Tibial nerve (tissue), 4 donors: Measurements from ENCODE around the gene AP1G1. TPM values are rescaled to one million over a fixed set of nuclear protein-coding genes. Genes with fewer than 3 reads are reported as not detected.

Source experiments
- DNase-seq, 2 donors: peaks; one replicate each; pipeline ENCODE4 v3.0.0-alpha.2; 2019; ENCODE audit warnings: low spot score in 2 of 2
- H3K27ac ChIP-seq, 4 donors: fragments of 200-600 bp; sonication (generic) in 3 of 4; one replicate each; pipeline ENCODE4 v1.5.1; 2017 to 2019; ENCODE audit warnings: mild to moderate bottlenecking in 1 of 4
- H3K27me3 ChIP-seq, 2 donors: fragments of 200-600 bp; sonication (generic) in 1 of 2; one replicate each; pipeline versions ENCODE4 v1.5.1 to v1.6.0; 2017 to 2019
- H3K36me3 ChIP-seq, 3 donors: fragments of 200-600 bp; sonication (generic); one replicate each; pipeline ENCODE4 v1.5.1; 2018 to 2019
- H3K4me1 ChIP-seq, 4 donors: fragments of 200-600 bp; sonication (generic) in 3 of 4; one replicate each; pipeline ENCODE4 v1.5.1; 2017 to 2019
- H3K4me3 ChIP-seq, 4 donors: fragments of 200-600 bp; sonication (generic) in 3 of 4; one replicate each; pipeline ENCODE4 v1.5.1; 2017 to 2019; ENCODE audit warnings: mild to moderate bottlenecking in 1 of 4, moderate library complexity in 1 of 4
- H3K9me3 ChIP-seq, 4 donors: fragments of 200-600 bp; sonication (generic) in 3 of 4; one replicate each; pipeline ENCODE4 v1.5.1; 2017 to 2019
- CTCF ChIP-seq, 5 experiments: fragments of 200-600 bp in 3 of 5; fragments of 450-650 bp in 2 of 5; sonication (generic) in 3 of 5; IDR thresholded peaks; one replicate each; pipeline ENCODE4 v1.5.1; 2016 to 2019; ENCODE audit warnings: antibody characterized with exemption in 5 of 5, mild to moderate bottlenecking in 3 of 5, moderate library complexity in 2 of 5
- EP300 ChIP-seq, 2 donors: sonication (generic); formaldehyde crosslinking; IDR thresholded peaks; one replicate each; pipeline ENCODE4 v1.6.1; 2017; ENCODE audit warnings: antibody characterized with exemption in 2 of 2, mild to moderate bottlenecking in 1 of 2
- POLR2A ChIP-seq, 2 donors: fragments of 450-650 bp; IDR thresholded peaks; one replicate each; pipeline ENCODE4 v1.6.1; 2017; ENCODE audit warnings: antibody characterized with exemption in 2 of 2, mild to moderate bottlenecking in 2 of 2, moderate library complexity in 2 of 2
- WGBS, 2 donors: methylation state at CpG; one replicate each; pipeline ENCODE4 v1.1.5; 2018; 5-methylcytosine and 5-hydroxymethylcytosine counted together
- total RNA-seq, 4 donors: library from RNA; depleted of rRNA; stranded (reverse); fragments of >200 nt; gene quantifications; one replicate each; pipeline ENCODE4 v1.1.0, GENCODE V29; 2016

Gene AP1G1
- total RNA-seq, 4 donors from 2014 or later, result 68.4 to 100 (median 95.6) TPM

DNA sequence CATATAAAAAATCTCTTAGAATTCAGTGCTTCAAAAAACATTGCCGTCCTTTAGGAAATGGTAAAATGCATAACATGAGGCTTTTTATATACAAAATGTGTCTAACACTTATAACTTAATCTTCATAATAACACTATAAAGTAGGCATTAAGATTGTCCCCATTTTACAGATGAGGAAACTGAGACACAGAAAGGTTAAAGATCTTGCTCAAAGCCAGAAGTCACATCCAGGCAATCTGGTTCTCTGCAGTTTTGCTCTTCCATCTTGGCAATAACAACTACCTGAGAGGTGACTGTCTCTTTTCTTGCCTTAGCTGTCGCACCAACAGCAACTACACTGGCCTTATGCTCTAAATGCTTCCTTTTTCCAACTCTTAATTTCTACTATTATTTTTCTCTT, 24.5 kb downstream of the AP1G1 start:
- Histone ChIP-seq H3K4me3 (no peak overlapping the region), H3K36me3 (peaks cover 0 to 48% (median 0%) of the 10 kb centered on the region in 3 donors), H3K27me3 (no peaks in the 10 kb centered on the region), H3K4me1 (peaks cover 0 to 34% (median 0%) of the 10 kb centered on the region in 4 donors), H3K9me3 (no peaks in the 10 kb centered on the region), H3K27ac (no peak overlapping the region)
- 83 to 91% methylated on average over 2 of the region's 2 CpGs for WGBS, 2 donors
- TF ChIP-seq POLR2A (IDR thresholded peaks at IDR 0.05) (no peak), EP300 (IDR thresholded peaks at IDR 0.05) (no peak), CTCF (IDR thresholded peaks at IDR 0.05) (no peak)
- no peak for DNase-seq

- Histone ChIP-seq H3K4me3 (no peak overlapping the region), H3K4me1 (peaks cover 0 to 39% (median 0%) of the 10 kb centered on the region in 4 donors), H3K27ac (no peak overlapping the region), H3K36me3 (peaks cover 0 to 38% (median 0%) of the 10 kb centered on the region in 3 donors), H3K9me3 (no peaks in the 10 kb centered on the region), H3K27me3 (no peaks in the 10 kb centered on the region)
- TF ChIP-seq POLR2A (IDR thresholded peaks at IDR 0.05) (no peak), EP300 (IDR thresholded peaks at IDR 0.05) (no peak), CTCF (IDR thresholded peaks at IDR 0.05) (no peak)
- WGBS, 2 donors, result 26 to 33% methylated on average over 3 of the region's 3 CpGs
- no peak for DNase-seq
Observed at GRCh38 chr16:71781741-71782140, 26.9 kb downstream of the AP1G1 start.

DNA sequence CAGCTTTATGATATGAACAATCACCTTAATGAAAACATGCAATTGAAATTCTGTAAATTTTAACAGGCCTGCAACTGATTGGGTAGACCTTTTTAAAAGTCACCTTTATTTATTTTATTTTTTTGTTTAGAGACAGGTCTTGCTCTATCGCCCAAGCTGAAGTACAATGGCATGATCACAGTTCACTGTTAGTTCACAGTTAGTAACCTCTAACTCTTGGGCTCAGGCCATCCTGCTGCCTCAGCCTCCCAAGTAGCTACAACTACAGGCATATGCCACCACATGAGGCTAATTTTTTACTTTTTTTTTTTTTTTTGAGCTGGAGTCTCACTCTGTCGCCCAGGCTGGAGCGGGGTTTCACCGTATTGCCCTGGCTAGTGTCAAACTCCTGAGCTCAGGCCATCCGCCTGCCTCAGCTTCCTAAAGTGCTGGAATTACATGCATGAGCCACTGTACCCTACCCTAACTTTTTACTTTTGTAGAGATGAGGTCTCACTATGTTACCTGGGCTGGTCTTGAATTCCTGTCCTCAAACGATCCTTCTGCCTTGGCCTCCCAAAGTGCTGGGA, 28.0 kb downstream of the AP1G1 start:
- no peak overlapping the region for H3K27ac ChIP-seq
- no peaks in the 10 kb centered on the region for H3K9me3 ChIP-seq
- peaks cover 0 to 28% (median 0%) of the 10 kb centered on the region in 3 donors for H3K36me3 ChIP-seq
- 97 to 99% methylated on average over 6 of the region's 6 CpGs for WGBS, 2 donors
- no peaks in the 10 kb centered on the region for H3K27me3 ChIP-seq
- TF ChIP-seq EP300 (IDR thresholded peaks at IDR 0.05) (no peak), POLR2A (IDR thresholded peaks at IDR 0.05) (no peak), CTCF (IDR thresholded peaks at IDR 0.05) (no peak)
- H3K4me3 ChIP-seq, result no peak overlapping the region
- peaks cover 0 to 43% (median 0%) of the 10 kb centered on the region in 4 donors for H3K4me1 ChIP-seq
- DNase-seq, result no peak

DNA sequence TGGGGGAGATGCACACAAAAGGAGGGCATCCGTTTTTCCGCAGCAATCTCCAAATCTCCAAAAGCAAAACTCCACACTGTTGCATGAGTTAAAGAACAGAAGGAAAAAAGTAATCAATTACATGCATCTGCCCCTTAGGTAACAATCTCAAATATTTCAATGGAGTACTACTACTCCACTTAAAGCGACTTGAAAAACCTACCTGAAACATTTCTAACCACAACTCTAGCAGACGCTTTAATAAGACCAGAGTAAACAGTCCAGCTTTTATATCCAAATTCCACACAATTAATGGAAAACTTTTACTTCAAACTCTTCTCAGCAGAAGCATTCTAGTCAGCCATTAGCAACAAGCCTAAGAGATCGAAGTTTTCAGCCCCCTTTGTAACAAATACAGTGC, 29.9 kb downstream of the AP1G1 start:
- H3K9me3 ChIP-seq, result no peaks in the 10 kb centered on the region
- H3K27ac ChIP-seq, result no peak overlapping the region
- peaks cover 0 to 40% (median 0%) of the 10 kb centered on the region in 4 donors for H3K4me1 ChIP-seq
- no peak for DNase-seq
- H3K4me3 ChIP-seq, result no peak overlapping the region
- H3K36me3 ChIP-seq, result peaks cover 0 to 25% (median 4%) of the 10 kb centered on the region in 3 donors
- no peaks in the 10 kb centered on the region for H3K27me3 ChIP-seq
- TF ChIP-seq CTCF (IDR thresholded peaks at IDR 0.05), result no peak
- no peak for TF ChIP-seq EP300 (IDR thresholded peaks at IDR 0.05)
- no peak for TF ChIP-seq POLR2A (IDR thresholded peaks at IDR 0.05)
- WGBS, 2 donors, result 79 to 82% methylated on average over 5 of the region's 5 CpGs

DNA sequence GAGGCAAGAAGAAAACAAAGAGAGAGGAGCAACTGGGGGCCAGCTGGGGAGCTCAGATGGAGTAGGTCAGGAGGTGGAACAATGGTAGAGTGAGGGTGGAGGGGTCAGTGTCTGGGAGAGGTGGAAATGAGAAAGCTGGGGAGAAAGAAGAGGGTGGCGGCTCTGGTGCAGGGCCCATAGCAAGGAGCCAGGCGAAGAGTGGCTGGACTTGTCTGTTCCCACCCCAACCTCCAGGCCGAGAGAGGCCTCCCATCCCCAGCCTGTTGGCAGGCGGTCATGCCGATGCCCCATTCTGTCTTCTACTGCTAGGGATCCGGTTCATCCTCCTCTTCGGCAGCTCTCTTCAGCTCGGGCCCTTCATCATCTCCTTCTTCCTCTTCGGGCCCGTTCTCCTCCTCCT, 31.3 kb downstream of the AP1G1 start:
- H3K4me3 ChIP-seq, result no peak overlapping the region
- peaks cover 0 to 26% (median 0%) of the 10 kb centered on the region in 4 donors for H3K4me1 ChIP-seq
- DNase-seq, result no peak
- no peaks in the 10 kb centered on the region for H3K27me3 ChIP-seq
- no peak for TF ChIP-seq CTCF (IDR thresholded peaks at IDR 0.05)
- H3K36me3 ChIP-seq, result peaks cover 0 to 40% (median 8%) of the 10 kb centered on the region in 3 donors
- no peak overlapping the region for H3K27ac ChIP-seq
- WGBS, 2 donors, result 93 to 98% methylated on average over 10 of the region's 10 CpGs
- H3K9me3 ChIP-seq, result no peaks in the 10 kb centered on the region
